CD14-positive monocyte (primary cell): ENCODE data around the gene LAMC3. TPM values are rescaled to one million over a fixed set of nuclear protein-coding genes. Genes with fewer than 3 reads are reported as not detected.

Experiments used
- DNase-seq, 3 donors: peaks; one replicate each; pipeline ENCODE4 v3.0.0-alpha.2; 2011 to 2022
- H2AFZ ChIP-seq: 2 replicates; pipeline ENCODE4 v1.6.0; 2012; ENCODE audit warnings: mild to moderate bottlenecking, low read depth, low read length, inconsistent platforms; ENCODE audit not compliant: insufficient read depth, poor library complexity, severe bottlenecking
- H3K27ac ChIP-seq, 2 donors: 1 replicate in 1 of 2; 2 replicates in 1 of 2; pipeline ENCODE4 v1.5.1; 2012 to 2013; ENCODE audit warnings: low read length in 2 of 2, control low read depth in 1 of 2, inconsistent platforms in 1 of 2, low read depth in 1 of 2, mild to moderate bottlenecking in 1 of 2
- H3K27me3 ChIP-seq, 2 donors: one replicate each; pipeline versions ENCODE4 v1.6.0 to v1.6.1; 2011 to 2013; ENCODE audit warnings: low read length in 2 of 2; ENCODE audit not compliant: control insufficient read depth in 2 of 2, insufficient read depth in 2 of 2
- H3K36me3 ChIP-seq, 2 donors: replicated peaks in 1 of 2; 1 replicate in 1 of 2; 2 replicates in 1 of 2; pipeline versions ENCODE4 v1.5.1 to v1.6.1; 2012 to 2013; ENCODE audit warnings: low read length in 2 of 2, control low read depth in 1 of 2, inconsistent platforms in 1 of 2, mild to moderate bottlenecking in 1 of 2; ENCODE audit not compliant: insufficient read depth in 2 of 2, control insufficient read depth in 1 of 2
- H3K4me1 ChIP-seq, 2 donors: 1 replicate in 1 of 2; 2 replicates in 1 of 2; pipeline versions ENCODE4 v1.5.1 to v1.6.1; 2012 to 2013; ENCODE audit warnings: low read length in 2 of 2, control low read depth in 1 of 2, inconsistent platforms in 1 of 2, mild to moderate bottlenecking in 1 of 2, moderate library complexity in 1 of 2; ENCODE audit not compliant: insufficient read depth in 2 of 2, control insufficient read depth in 1 of 2
- H3K4me2 ChIP-seq: replicated peaks from 2 replicates; pipeline ENCODE3; 2012; ENCODE audit warnings: low read length, moderate library complexity, mild to moderate bottlenecking; ENCODE audit not compliant: poor library complexity, severe bottlenecking; ENCODE audit errors: extremely low read depth
- H3K4me3 ChIP-seq, 3 experiments: fragments of 200-600 bp in 1 of 3; sonication (generic) in 1 of 3; replicated peaks in 1 of 3; 1 replicate in 2 of 3; 2 replicates in 1 of 3; pipeline ENCODE4 v1.5.1; 2011 to 2013; ENCODE audit warnings: low read length in 3 of 3, mild to moderate bottlenecking in 3 of 3, control low read depth in 2 of 3, low read depth in 2 of 3, inconsistent platforms in 1 of 3, moderate library complexity in 1 of 3
- H3K79me2 ChIP-seq: 2 replicates; pipeline ENCODE4 v1.6.0; 2012; ENCODE audit warnings: mild to moderate bottlenecking, control low read depth, inconsistent platforms, low read length, moderate library complexity; ENCODE audit not compliant: insufficient read depth
- H3K9ac ChIP-seq: 2 replicates; pipeline ENCODE4 v1.6.0; 2017; ENCODE audit warnings: low read length, mild to moderate bottlenecking; ENCODE audit not compliant: insufficient read depth, poor library complexity, severe bottlenecking
- H3K9me3 ChIP-seq, 2 donors: replicated peaks in 1 of 2; 1 replicate in 1 of 2; 2 replicates in 1 of 2; pipeline versions ENCODE4 v1.5.1 to v1.6.1; 2012 to 2013; ENCODE audit warnings: low read length in 2 of 2, control low read depth in 1 of 2; ENCODE audit not compliant: control insufficient read depth in 1 of 2, insufficient read depth in 1 of 2
- H4K20me1 ChIP-seq: 2 replicates; pipeline ENCODE4 v1.6.0; 2012; ENCODE audit warnings: mild to moderate bottlenecking, low read length, control low read depth, moderate library complexity; ENCODE audit not compliant: insufficient read depth
- H3K27ac Mint-ChIP-seq, 7 donors: one replicate each; pipeline ENCODE4 v1.8.0; 2020; ENCODE audit warnings: mild to moderate bottlenecking in 7 of 7, mixed read lengths in 7 of 7, moderate library complexity in 6 of 7, inconsistent platforms in 2 of 7
- H3K27me3 Mint-ChIP-seq, 3 donors: one replicate each; pipeline ENCODE4 v1.8.0; 2021 to 2022; ENCODE audit warnings: low read depth in 3 of 3, mild to moderate bottlenecking in 3 of 3, mixed read lengths in 3 of 3, moderate library complexity in 3 of 3, inconsistent platforms in 1 of 3
- H3K36me3 Mint-ChIP-seq, 2 donors: one replicate each; pipeline ENCODE4 v1.8.0; 2020; ENCODE audit warnings: mixed read lengths in 2 of 2, inconsistent platforms in 1 of 2, mild to moderate bottlenecking in 1 of 2
- H3K4me1 Mint-ChIP-seq: one replicate; pipeline ENCODE4 v1.8.0; 2020; ENCODE audit warnings: mild to moderate bottlenecking, mixed read lengths
- H3K4me3 Mint-ChIP-seq, 2 donors: one replicate each; pipeline ENCODE4 v1.8.0; 2020; ENCODE audit warnings: mild to moderate bottlenecking in 2 of 2, mixed read lengths in 2 of 2, moderate library complexity in 1 of 2
- H3K9me3 Mint-ChIP-seq, 7 donors: one replicate each; pipeline ENCODE4 v1.8.0; 2020 to 2022; ENCODE audit warnings: mixed read lengths in 7 of 7, mild to moderate bottlenecking in 6 of 7, moderate library complexity in 6 of 7, inconsistent platforms in 2 of 7
- CTCF ChIP-seq: fragments of 200-600 bp; IDR thresholded peaks from one replicate; pipeline ENCODE4 v1.8.0; 2022; ENCODE audit warnings: antibody characterized with exemption, mild to moderate bottlenecking
- WGBS: methylation state at CpG from one replicate; pipeline ENCODE4 v1.1.5; 2013; ENCODE audit warnings: missing lambda C conversion rate; ENCODE audit not compliant: insufficient coverage; 5-methylcytosine and 5-hydroxymethylcytosine counted together
- intact Hi-C, 2 donors: fragments of 100-400 bp; cut with micrococcal nuclease; formaldehyde crosslinking; loops; one replicate each; pipeline versions ENCODE4 v1.15.0 to v1.15.1; 2023
- polyA plus RNA-seq, 3 donors: library from polyadenylated mRNA; depleted of rRNA in 1 of 3; unstranded in 2 of 3; stranded (reverse) in 1 of 3; fragments of 300-500 nt in 2 of 3; fragments of >200 nt in 1 of 3; fragmentation: Illumina TruSeq in 2 of 3; gene quantifications; 1 replicate in 2 of 3; 2 replicates in 1 of 3; pipeline ENCODE4 v1.2.3, GENCODE V29; 2012 to 2021

Gene LAMC3
- polyA plus RNA-seq, 3 donors = 0.19 TPM; not detected in 2

DNA sequence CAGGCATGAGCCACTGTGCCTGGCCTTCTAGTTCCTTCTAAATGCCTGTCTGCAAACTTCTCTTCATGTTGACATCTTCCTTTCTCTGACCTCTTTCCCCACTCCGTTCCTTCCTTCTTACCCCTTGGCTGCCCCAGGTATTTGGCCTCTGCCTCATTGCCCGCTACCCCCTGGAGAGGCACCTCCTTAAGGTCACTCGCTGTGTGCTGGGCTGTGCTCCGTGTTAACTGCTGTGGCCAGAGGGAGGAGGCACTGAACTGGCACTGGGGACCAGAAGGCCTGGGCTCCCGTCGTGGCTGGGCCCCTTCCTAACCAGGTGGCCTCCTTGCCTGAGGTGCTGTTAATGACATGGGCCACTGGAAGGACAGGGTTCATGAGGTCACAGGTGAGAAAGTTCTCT, 39.4 kb downstream of the LAMC3 start:
- TF ChIP-seq CTCF = no peak
- H3K4me1 Mint-ChIP-seq = peaks cover 10% of the 10 kb centered on the region

GRCh38 chr9:131048820-131049219, 39.8 kb downstream of the LAMC3 start:
- Mint-ChIP-seq H3K9me3 (peaks cover 0 to 3% (median 0%) of the 10 kb centered on the region in 7 donors), H3K36me3 (no peaks in the 10 kb centered on the region), H3K4me1 (peaks cover 10% of the 10 kb centered on the region), H3K27me3 (peaks cover 0 to 6% (median 0%) of the 10 kb centered on the region in 3 donors), H3K4me3 (no peak overlapping the region), H3K27ac (no peak overlapping the region)
- H3K27ac ChIP-seq = no peak overlapping the region
- intact Hi-C loops = loop anchor here (5.0 kb wide), 2 partner anchors 182 to 347 kb away; no protein-coding TSS in a partner anchor
- DNase-seq = no peak
- no peak overlapping the region for H2AFZ ChIP-seq
- no peaks in the 10 kb centered on the region for H3K79me2 ChIP-seq
- TF ChIP-seq CTCF = no peak
- H3K36me3 ChIP-seq = no peaks in the 10 kb centered on the region
- no peaks in the 10 kb centered on the region for H3K9me3 ChIP-seq
- H4K20me1 ChIP-seq = no peaks in the 10 kb centered on the region
- H3K9ac ChIP-seq = no peak overlapping the region
- H3K4me2 ChIP-seq = no peak overlapping the region
- no peak overlapping the region for H3K4me3 ChIP-seq
- peaks cover 0 to 4% of the 10 kb centered on the region in 2 donors for H3K4me1 ChIP-seq
- WGBS = 100% methylated on average over 4 of the region's 8 CpGs
- no peaks in the 10 kb centered on the region for H3K27me3 ChIP-seq

More for the DNA sequence above, 39.4 kb downstream of the LAMC3 start:
- Histone ChIP-seq H4K20me1 (no peaks in the 10 kb centered on the region), H3K9ac (no peak overlapping the region), H3K36me3 (no peaks in the 10 kb centered on the region), H3K4me3 (no peak overlapping the region), H3K4me2 (no peak overlapping the region), H3K9me3 (no peaks in the 10 kb centered on the region), H2AFZ (no peak overlapping the region), H3K4me1 (peaks cover 2 to 4% of the 10 kb centered on the region in 2 donors), H3K27me3 (no peaks in the 10 kb centered on the region), H3K27ac (no peak overlapping the region), H3K79me2 (no peaks in the 10 kb centered on the region)
- intact Hi-C loops = loop anchor here (5.0 kb wide), 2 partner anchors 181 to 346 kb away; no protein-coding TSS in a partner anchor
- Mint-ChIP-seq H3K9me3 (peaks cover 0 to 3% (median 0%) of the 10 kb centered on the region in 7 donors), H3K36me3 (no peaks in the 10 kb centered on the region), H3K4me3 (no peak overlapping the region), H3K27ac (peak overlapping the region in 1 of 7 donors; percentile 58), H3K27me3 (peaks cover 0 to 6% (median 0%) of the 10 kb centered on the region in 3 donors)
- no peak for DNase-seq
- WGBS = 83% methylated on average over 6 of the region's 6 CpGs
